Measurements from ENCODE around the gene MED13.
"Not testable (repeated sequence)": the region's sequence is repeated elsewhere in the genome, so short reads cannot be mapped to it uniquely, and the experiment has no call there.

MED13 gene

DNA sequence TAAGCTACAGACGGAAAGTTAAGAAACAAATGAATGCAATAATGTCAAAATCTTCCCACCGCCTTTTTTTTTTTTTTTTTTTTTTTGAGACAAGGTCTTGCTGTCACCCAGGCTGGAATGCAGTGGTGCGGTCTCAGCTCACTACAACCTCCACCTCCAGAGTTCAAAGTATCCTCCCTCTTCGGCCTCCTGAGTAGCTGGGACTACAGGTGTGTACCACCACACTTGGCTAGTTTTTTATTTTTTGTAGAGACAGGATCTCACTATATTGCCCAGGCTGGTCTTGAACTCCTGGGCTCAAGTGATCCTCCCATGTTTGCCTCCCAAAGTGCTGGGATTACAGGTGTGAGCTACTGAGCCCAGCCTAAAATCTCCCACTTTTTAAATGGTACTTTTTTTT, 66.5 kb downstream of the MED13 start:
- not testable (repeated sequence) for DNase-seq (ENCODE audit: low spot score); H4K8ac ChIP-seq (ENCODE audit: low read depth, low read length); H3K23ac ChIP-seq (ENCODE audit: low read depth, low read length, poor library complexity); H3K18ac ChIP-seq (ENCODE audit: low read length); H2AFZ ChIP-seq (ENCODE audit: low read length); H3K4me3 ChIP-seq (ENCODE audit: low read length in 2 of 2); H3K27ac ChIP-seq (replicated peaks; ENCODE audit: low read length); H3K4me1 ChIP-seq (ENCODE audit: control insufficient read depth in 2 of 2, insufficient read depth in 1 of 2, low read depth in 1 of 2, low read length in 2 of 2); H4K91ac ChIP-seq (ENCODE audit: low read depth, low read length, poor library complexity); H2BK120ac ChIP-seq (ENCODE audit: low read depth, low read length); H2BK12ac ChIP-seq (ENCODE audit: low read length); H3K9me3 ChIP-seq (replicated peaks in 1 of 2; ENCODE audit: control insufficient read depth in 2 of 2, insufficient read depth in 1 of 2, low read depth in 1 of 2, low read length in 2 of 2); H3K9ac ChIP-seq (ENCODE audit: low read depth, low read length, poor library complexity); H2AK5ac ChIP-seq (ENCODE audit: low read depth, low read length); H3K4ac ChIP-seq (ENCODE audit: low read length); H2BK5ac ChIP-seq (ENCODE audit: low read length); H2BK15ac ChIP-seq (ENCODE audit: low read length); H3K14ac ChIP-seq (ENCODE audit: low read length); H3K27me3 ChIP-seq (ENCODE audit: control insufficient read depth in 3 of 3, insufficient read depth in 3 of 3, low read depth in 1 of 3, low read length in 3 of 3); H3K79me1 ChIP-seq (ENCODE audit: low read depth, low read length); H3K4me2 ChIP-seq (ENCODE audit: insufficient read depth, low read length, poor library complexity, severe bottlenecking)
- peaks cover 0 to 65% of the 10 kb centered on the region in 2 donors for H3K36me3 ChIP-seq (replicated peaks in 1 of 2; ENCODE audit: control insufficient read depth in 2 of 2, insufficient read depth in 2 of 2, low read length in 2 of 2)
- no CpG with 5 or more reads among the region's 4 CpGs for WGBS, 2 donors (ENCODE audit: extremely low coverage in 2 of 2, insufficient read length in 2 of 2, insufficient replicate concordance in 1 of 2)

DNA sequence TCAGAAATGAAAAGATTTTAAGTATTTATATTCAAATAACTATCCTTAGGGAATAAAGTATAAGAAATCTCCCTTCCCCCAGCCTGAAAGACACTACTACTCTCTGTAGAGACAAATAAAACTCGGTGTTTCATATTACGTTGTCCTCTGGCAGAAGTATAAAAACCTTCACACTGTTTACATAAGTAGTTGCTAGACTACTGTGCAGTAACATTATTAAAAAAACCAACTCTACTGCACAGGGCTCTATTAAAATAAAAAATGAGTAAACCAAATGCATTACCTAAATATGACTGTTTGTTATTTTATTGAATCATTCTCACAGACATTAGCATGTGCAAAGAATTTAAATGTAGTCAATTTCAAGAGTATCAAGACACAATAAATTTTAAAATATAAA, 67.4 kb downstream of the MED13 start:
- no peaks in the 10 kb centered on the region for H3K27me3 ChIP-seq (ENCODE audit: control insufficient read depth in 3 of 3, insufficient read depth in 3 of 3, low read depth in 1 of 3, low read length in 3 of 3)
- no peak overlapping the region for H3K23ac ChIP-seq (ENCODE audit: low read depth, low read length, poor library complexity)
- H3K18ac ChIP-seq (ENCODE audit: low read length): no peak overlapping the region
- H2AFZ ChIP-seq (ENCODE audit: low read length): no peak overlapping the region
- H3K4me3 ChIP-seq (ENCODE audit: low read length in 2 of 2): no peak overlapping the region
- no peak overlapping the region for H2AK5ac ChIP-seq (ENCODE audit: low read depth, low read length)
- peaks cover 0 to 64% of the 10 kb centered on the region in 2 donors for H3K36me3 ChIP-seq (replicated peaks in 1 of 2; ENCODE audit: control insufficient read depth in 2 of 2, insufficient read depth in 2 of 2, low read length in 2 of 2)
- no peak overlapping the region for H3K4ac ChIP-seq (ENCODE audit: low read length)
- no peak overlapping the region for H3K9ac ChIP-seq (ENCODE audit: low read depth, low read length, poor library complexity)
- H3K27ac ChIP-seq (replicated peaks; ENCODE audit: low read length): no peak overlapping the region
- H4K91ac ChIP-seq (ENCODE audit: low read depth, low read length, poor library complexity): no peak overlapping the region
- H2BK5ac ChIP-seq (ENCODE audit: low read length): no peak overlapping the region
- no peak overlapping the region for H2BK12ac ChIP-seq (ENCODE audit: low read length)
- no peak overlapping the region for H2BK15ac ChIP-seq (ENCODE audit: low read length)
- no peaks in the 10 kb centered on the region for H3K9me3 ChIP-seq (replicated peaks in 1 of 2; ENCODE audit: control insufficient read depth in 2 of 2, insufficient read depth in 1 of 2, low read depth in 1 of 2, low read length in 2 of 2)
- H3K4me1 ChIP-seq (ENCODE audit: control insufficient read depth in 2 of 2, insufficient read depth in 1 of 2, low read depth in 1 of 2, low read length in 2 of 2): no peaks in the 10 kb centered on the region
- no peaks in the 10 kb centered on the region for H3K79me1 ChIP-seq (ENCODE audit: low read depth, low read length)
- no peak overlapping the region for H3K14ac ChIP-seq (ENCODE audit: low read length)
- no peak overlapping the region for H3K4me2 ChIP-seq (ENCODE audit: insufficient read depth, low read length, poor library complexity, severe bottlenecking)
- H4K8ac ChIP-seq (ENCODE audit: low read depth, low read length): no peak overlapping the region
- no CpG with 5 or more reads among the region's 2 CpGs for whole genome bisulfite sequencing, 2 donors (ENCODE audit: extremely low coverage in 2 of 2, insufficient read length in 2 of 2, insufficient replicate concordance in 1 of 2)
- DNase-seq (ENCODE audit: low spot score): no peak
- no peak overlapping the region for H2BK120ac ChIP-seq (ENCODE audit: low read depth, low read length)

DNA sequence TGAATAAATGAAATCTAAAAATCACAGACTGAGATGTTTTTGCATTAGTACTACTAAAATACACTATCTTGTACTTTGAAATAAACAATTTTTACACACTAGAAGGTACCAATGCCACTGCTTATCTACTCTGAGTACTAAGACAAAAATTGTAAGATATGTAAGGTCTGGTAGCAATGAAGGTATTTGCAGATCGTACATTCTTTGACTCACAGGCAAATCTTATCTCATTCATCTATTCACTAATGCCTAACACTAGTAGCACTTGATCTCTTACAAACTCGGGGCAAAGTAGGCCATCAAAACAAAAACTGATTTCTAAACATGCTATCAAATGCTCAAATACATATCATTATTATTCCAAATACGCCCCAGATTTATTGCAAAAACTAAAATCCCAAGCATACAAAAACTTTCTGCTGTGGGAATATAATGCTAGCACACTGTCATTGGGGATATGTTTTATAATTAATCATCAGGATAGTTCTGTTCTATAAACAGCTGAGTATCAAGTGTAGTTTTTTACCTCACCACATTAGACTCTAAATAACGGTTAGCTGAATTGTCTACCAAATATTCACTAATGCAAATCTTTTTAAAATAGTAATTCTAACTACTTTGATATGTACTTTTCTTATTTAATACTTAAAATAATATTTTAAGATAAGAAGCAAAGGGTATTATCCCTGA, 68.0 kb downstream of the MED13 start:
- H3K4me1 ChIP-seq (ENCODE audit: control insufficient read depth in 2 of 2, insufficient read depth in 1 of 2, low read depth in 1 of 2, low read length in 2 of 2): no peaks in the 10 kb centered on the region

DNA sequence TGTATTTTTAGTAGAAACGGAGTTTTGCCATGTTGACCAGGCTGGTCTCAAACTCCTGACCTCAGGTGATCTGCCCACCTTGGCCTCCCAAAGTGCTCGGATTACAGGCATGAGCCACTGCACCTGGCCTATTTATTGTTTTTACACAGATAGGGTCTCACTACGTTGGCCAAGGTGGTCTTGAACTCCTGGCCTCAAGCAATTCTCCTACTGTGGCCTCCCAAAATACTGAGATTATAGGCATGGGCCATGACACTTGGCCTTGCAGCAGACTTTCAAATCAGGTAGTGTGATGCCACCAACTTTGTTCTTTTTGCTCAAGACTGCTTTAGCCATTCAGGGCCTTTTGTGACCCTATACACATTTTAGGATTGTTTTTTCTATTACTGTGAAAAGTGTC, 75.6 kb downstream of the MED13 start:
- no peak overlapping the region for H3K18ac ChIP-seq (ENCODE audit: low read length)
- H2AFZ ChIP-seq (ENCODE audit: low read length): no peak overlapping the region
- H3K9me3 ChIP-seq (replicated peaks in 1 of 2; ENCODE audit: control insufficient read depth in 2 of 2, insufficient read depth in 1 of 2, low read depth in 1 of 2, low read length in 2 of 2): no peaks in the 10 kb centered on the region
- WGBS, 2 donors (ENCODE audit: extremely low coverage in 2 of 2, insufficient read length in 2 of 2, insufficient replicate concordance in 1 of 2): no CpG with 5 or more reads among the region's 3 CpGs
- no peak overlapping the region for H3K4me2 ChIP-seq (ENCODE audit: insufficient read depth, low read length, poor library complexity, severe bottlenecking)
- H3K9ac ChIP-seq (ENCODE audit: low read depth, low read length, poor library complexity): no peak overlapping the region
- H4K91ac ChIP-seq (ENCODE audit: low read depth, low read length, poor library complexity): no peak overlapping the region
- H3K79me1 ChIP-seq (ENCODE audit: low read depth, low read length): no peaks in the 10 kb centered on the region
- H3K4ac ChIP-seq (ENCODE audit: low read length): no peak overlapping the region
- H4K8ac ChIP-seq (ENCODE audit: low read depth, low read length): no peak overlapping the region
- no peak overlapping the region for H2BK120ac ChIP-seq (ENCODE audit: low read depth, low read length)
- no peak overlapping the region for H2AK5ac ChIP-seq (ENCODE audit: low read depth, low read length)
- H2BK15ac ChIP-seq (ENCODE audit: low read length): no peak overlapping the region
- no peak overlapping the region for H3K23ac ChIP-seq (ENCODE audit: low read depth, low read length, poor library complexity)
- DNase-seq (ENCODE audit: low spot score): no peak
- H3K14ac ChIP-seq (ENCODE audit: low read length): no peak overlapping the region
- no peaks in the 10 kb centered on the region for H3K4me1 ChIP-seq (ENCODE audit: control insufficient read depth in 2 of 2, insufficient read depth in 1 of 2, low read depth in 1 of 2, low read length in 2 of 2)
- no peak overlapping the region for H3K27ac ChIP-seq (replicated peaks; ENCODE audit: low read length)
- H2BK12ac ChIP-seq (ENCODE audit: low read length): no peak overlapping the region
- peaks cover 6 to 88% of the 10 kb centered on the region in 2 donors for H3K36me3 ChIP-seq (replicated peaks in 1 of 2; ENCODE audit: control insufficient read depth in 2 of 2, insufficient read depth in 2 of 2, low read length in 2 of 2)
- no peaks in the 10 kb centered on the region for H3K27me3 ChIP-seq (ENCODE audit: control insufficient read depth in 3 of 3, insufficient read depth in 3 of 3, low read depth in 1 of 3, low read length in 3 of 3)
- no peak overlapping the region for H2BK5ac ChIP-seq (ENCODE audit: low read length)
- H3K4me3 ChIP-seq (ENCODE audit: low read length in 2 of 2): no peak overlapping the region

More for the DNA sequence above, 68.0 kb downstream of the MED13 start:
- H4K91ac ChIP-seq (ENCODE audit: low read depth, low read length, poor library complexity): no peak overlapping the region
- no peak overlapping the region for H3K4me2 ChIP-seq (ENCODE audit: insufficient read depth, low read length, poor library complexity, severe bottlenecking)
- no peak overlapping the region for H2AFZ ChIP-seq (ENCODE audit: low read length)
- H3K36me3 ChIP-seq (replicated peaks in 1 of 2; ENCODE audit: control insufficient read depth in 2 of 2, insufficient read depth in 2 of 2, low read length in 2 of 2): peaks cover 0 to 66% of the 10 kb centered on the region in 2 donors
- H2BK12ac ChIP-seq (ENCODE audit: low read length): no peak overlapping the region
- no peak overlapping the region for H3K14ac ChIP-seq (ENCODE audit: low read length)
- no peak overlapping the region for H3K9ac ChIP-seq (ENCODE audit: low read depth, low read length, poor library complexity)
- no peaks in the 10 kb centered on the region for H3K79me1 ChIP-seq (ENCODE audit: low read depth, low read length)
- H2AK5ac ChIP-seq (ENCODE audit: low read depth, low read length): no peak overlapping the region
- 100% methylated on average over 1 of the region's 4 CpGs; no CpG with 5 or more reads in 1 of the 2 donors for WGBS, 2 donors (ENCODE audit: extremely low coverage in 2 of 2, insufficient read length in 2 of 2, insufficient replicate concordance in 1 of 2)
- no peak overlapping the region for H3K27ac ChIP-seq (replicated peaks; ENCODE audit: low read length)
- no peak overlapping the region for H2BK120ac ChIP-seq (ENCODE audit: low read depth, low read length)
- no peak overlapping the region for H3K4ac ChIP-seq (ENCODE audit: low read length)
- no peak overlapping the region for H2BK5ac ChIP-seq (ENCODE audit: low read length)
- no peaks in the 10 kb centered on the region for H3K9me3 ChIP-seq (replicated peaks in 1 of 2; ENCODE audit: control insufficient read depth in 2 of 2, insufficient read depth in 1 of 2, low read depth in 1 of 2, low read length in 2 of 2)
- H4K8ac ChIP-seq (ENCODE audit: low read depth, low read length): no peak overlapping the region
- H3K4me3 ChIP-seq (ENCODE audit: low read length in 2 of 2): no peak overlapping the region
- no peak for DNase-seq (ENCODE audit: low spot score)
- no peak overlapping the region for H3K18ac ChIP-seq (ENCODE audit: low read length)
- H3K27me3 ChIP-seq (ENCODE audit: control insufficient read depth in 3 of 3, insufficient read depth in 3 of 3, low read depth in 1 of 3, low read length in 3 of 3): no peaks in the 10 kb centered on the region
- H2BK15ac ChIP-seq (ENCODE audit: low read length): no peak overlapping the region
- no peak overlapping the region for H3K23ac ChIP-seq (ENCODE audit: low read depth, low read length, poor library complexity)
